Activated T-cell treated with anti-CD3 and anti-CD28 coated beads for 1 hour (primary cell): Measurements from ENCODE around the gene SLC43A1.

Source experiments
- DNase-seq: peaks from one replicate; pipeline ENCODE4 v3.0.0-alpha.2; 2020; ENCODE audit warnings: low read depth

SLC43A1 gene

GRCh38 chr11:57497303-57498247 is 17.9 kb downstream of the SLC43A1 start:
- DNase-seq = no peak

- no peak for DNase-seq
Observed at GRCh38 chr11:57496109-57496820, 19.2 kb downstream of the SLC43A1 start.

- DNase-seq = peak; percentile 64
Observed at GRCh38 chr11:57493507-57494503, 21.7 kb downstream of the SLC43A1 start.

- peak; percentile 26 for DNase-seq
Observed at GRCh38 chr11:57491371-57492061, 24.0 kb downstream of the SLC43A1 start.

- no peak for DNase-seq
Observed at GRCh38 chr11:57490456-57491248, 24.9 kb downstream of the SLC43A1 start.

GRCh38 chr11:57487920-57488659 is 27.4 kb downstream of the SLC43A1 start:
- DNase-seq = no peak

GRCh38 chr11:57487021-57487778 is 28.3 kb downstream of the SLC43A1 start:
- no peak for DNase-seq

GRCh38 chr11:57485217-57485990 is 30.1 kb downstream of the SLC43A1 start:
- no peak for DNase-seq

- no peak for DNase-seq
Observed at GRCh38 chr11:57484141-57484710, 31.3 kb downstream of the SLC43A1 start.

GRCh38 chr11:57483562-57483918 is 32.0 kb downstream of the SLC43A1 start:
- DNase-seq = no peak

- peak; percentile 45 for DNase-seq
Observed at GRCh38 chr11:57482782-57483561, 32.5 kb downstream of the SLC43A1 start.

GRCh38 chr11:57481915-57482781 is 33.4 kb downstream of the SLC43A1 start:
- no peak for DNase-seq

GRCh38 chr11:57481315-57481714 is 34.2 kb downstream of the SLC43A1 start:
- no peak for DNase-seq

- DNase-seq = peak; percentile 52
Observed at GRCh38 chr11:57480409-57481137, 34.9 kb downstream of the SLC43A1 start.

- no peak for DNase-seq
Observed at GRCh38 chr11:57479911-57480310, 35.6 kb downstream of the SLC43A1 start.
